ENCODE results near the gene CA12.

The CA12 gene

DNA sequence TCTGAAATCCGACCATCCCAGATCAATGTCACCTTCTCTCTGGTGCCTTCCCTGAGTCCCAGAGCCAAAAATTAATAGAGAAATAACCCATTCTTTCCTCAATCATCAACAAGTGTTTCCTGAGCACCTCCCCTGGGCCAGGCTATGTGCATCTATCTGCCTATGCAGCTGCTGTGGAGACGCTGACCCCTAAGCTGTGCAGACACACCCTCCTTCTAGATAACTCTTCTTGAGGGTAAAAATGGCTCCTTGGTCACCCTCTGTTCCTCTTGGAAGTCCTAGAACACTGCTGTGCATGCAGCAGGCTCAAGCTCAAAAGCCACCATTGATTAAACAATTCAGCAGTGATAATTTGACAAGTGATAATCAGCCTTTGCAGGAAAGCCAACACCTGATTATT is 18.4 kb downstream of the CA12 start:
- no peak for TF ChIP-seq GATA3 (IDR thresholded peaks at IDR 0.05; ENCODE audit: low read depth, low read length)
- no peak for TF ChIP-seq GATA2 (IDR thresholded peaks at IDR 0.05; ENCODE audit: low read depth, low read length)

DNA sequence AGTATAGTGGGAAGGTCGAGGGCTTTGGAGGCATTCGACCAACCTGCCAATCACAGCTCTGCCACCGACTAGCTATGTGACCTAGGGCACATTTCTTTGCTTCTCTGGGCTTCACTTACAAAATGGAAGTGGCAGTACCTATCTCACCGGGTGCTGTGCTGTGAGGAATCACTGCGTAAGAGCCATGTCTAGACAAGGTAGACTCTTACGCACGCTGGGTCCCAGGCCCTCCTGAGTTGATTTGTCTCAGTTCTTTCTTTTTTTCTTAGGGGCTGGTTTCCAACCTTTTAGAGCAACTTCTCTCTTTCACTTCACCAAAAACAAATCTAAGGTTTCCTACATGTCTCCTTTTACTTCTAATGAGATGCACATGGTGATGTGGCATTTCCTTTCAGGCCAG is 18.8 kb downstream of the CA12 start:
- TF ChIP-seq GATA2 (IDR thresholded peaks at IDR 0.05; ENCODE audit: low read depth, low read length) (no peak), GATA3 (IDR thresholded peaks at IDR 0.05; ENCODE audit: low read depth, low read length) (no peak)

DNA sequence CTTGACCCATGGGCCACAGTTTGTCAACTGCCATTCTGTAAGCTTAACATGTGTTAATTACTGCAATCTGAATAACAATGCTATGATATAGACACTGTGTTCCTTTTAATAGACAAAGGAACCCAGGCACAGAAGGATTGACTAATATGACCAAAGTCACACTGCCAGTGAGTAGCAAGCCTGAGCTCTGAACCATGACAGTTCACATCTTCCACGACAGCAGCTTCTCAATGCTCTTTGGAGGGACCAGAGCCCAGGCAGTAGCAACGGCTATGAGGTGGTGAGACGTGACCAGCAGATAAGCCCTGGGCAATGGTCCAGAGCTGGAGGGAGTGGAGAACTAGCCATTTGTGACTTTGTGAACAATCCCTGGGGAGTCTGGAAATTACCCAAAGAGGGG is 19.4 kb downstream of the CA12 start:
- no peak for TF ChIP-seq GATA2 (IDR thresholded peaks at IDR 0.05; ENCODE audit: low read depth, low read length)
- TF ChIP-seq GATA3 (IDR thresholded peaks at IDR 0.05; ENCODE audit: low read depth, low read length), result no peak

GRCh38 chr15:63360170-63360569 is 21.5 kb downstream of the CA12 start:
- no peak for TF ChIP-seq GATA2 (IDR thresholded peaks at IDR 0.05; ENCODE audit: low read depth, low read length)
- no peak for TF ChIP-seq GATA3 (IDR thresholded peaks at IDR 0.05; ENCODE audit: low read depth, low read length)

- TF ChIP-seq GATA2 (IDR thresholded peaks at IDR 0.05; ENCODE audit: low read depth, low read length) (no peak), GATA3 (IDR thresholded peaks at IDR 0.05; ENCODE audit: low read depth, low read length) (no peak)
Observed at GRCh38 chr15:63358241-63359029, 23.2 kb downstream of the CA12 start.

DNA sequence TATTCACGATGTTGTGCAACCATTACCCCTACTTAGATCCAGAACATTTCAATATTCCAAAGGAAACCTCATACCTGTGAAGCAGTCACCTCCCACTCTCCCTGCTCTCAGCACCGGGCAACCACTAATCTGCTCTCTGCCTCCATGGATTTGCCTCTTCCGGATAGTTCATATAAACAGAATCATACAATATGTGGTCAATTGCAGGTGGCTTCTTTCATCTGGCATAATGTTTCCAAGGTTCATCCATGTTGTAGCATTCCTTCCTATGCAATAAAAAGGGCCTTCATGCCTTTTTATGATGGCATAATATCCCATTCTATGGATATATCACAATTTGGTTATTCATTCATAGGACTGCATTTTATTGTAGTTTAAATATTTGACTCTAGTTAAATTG is 23.9 kb downstream of the CA12 start:
- TF ChIP-seq GATA3 (IDR thresholded peaks at IDR 0.05; ENCODE audit: low read depth, low read length), result no peak
- TF ChIP-seq GATA2 (IDR thresholded peaks at IDR 0.05; ENCODE audit: low read depth, low read length), result no peak

- TF ChIP-seq GATA2 (IDR thresholded peaks at IDR 0.05; ENCODE audit: low read depth, low read length) (no peak), GATA3 (IDR thresholded peaks at IDR 0.05; ENCODE audit: low read depth, low read length) (no peak)
Observed at GRCh38 chr15:63357061-63357460, 24.6 kb downstream of the CA12 start.

- no peak for TF ChIP-seq GATA3 (IDR thresholded peaks at IDR 0.05; ENCODE audit: low read depth, low read length)
- TF ChIP-seq GATA2 (IDR thresholded peaks at IDR 0.05; ENCODE audit: low read depth, low read length), result no peak
Observed at GRCh38 chr15:63354821-63355650, 26.6 kb downstream of the CA12 start.

DNA sequence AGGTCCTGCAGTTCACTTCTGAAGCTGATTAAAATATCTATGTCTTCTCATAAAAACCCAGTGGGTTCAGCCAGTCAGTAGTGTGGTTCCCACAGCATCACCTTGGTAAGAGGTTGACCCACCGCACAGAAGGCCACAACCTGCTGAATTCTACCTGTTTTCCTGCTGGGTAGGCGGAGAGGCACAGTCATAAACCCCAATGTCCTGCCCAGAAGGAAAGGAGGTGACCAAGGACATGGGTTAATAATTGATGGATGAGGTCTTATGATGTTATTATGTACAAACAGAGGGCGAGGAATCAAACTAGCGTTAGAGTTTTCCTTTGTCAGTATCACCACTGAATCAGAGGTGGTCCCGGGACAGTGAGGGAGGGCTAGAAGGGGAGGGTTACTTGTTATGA is 27.8 kb downstream of the CA12 start:
- no peak for TF ChIP-seq GATA3 (IDR thresholded peaks at IDR 0.05; ENCODE audit: low read depth, low read length)
- TF ChIP-seq GATA2 (IDR thresholded peaks at IDR 0.05; ENCODE audit: low read depth, low read length), result no peak

GRCh38 chr15:63353261-63353660 is 28.4 kb downstream of the CA12 start:
- no peak for TF ChIP-seq GATA2 (IDR thresholded peaks at IDR 0.05; ENCODE audit: low read depth, low read length)
- no peak for TF ChIP-seq GATA3 (IDR thresholded peaks at IDR 0.05; ENCODE audit: low read depth, low read length)

- no peak for TF ChIP-seq GATA3 (IDR thresholded peaks at IDR 0.05; ENCODE audit: low read depth, low read length)
- TF ChIP-seq GATA2 (IDR thresholded peaks at IDR 0.05; ENCODE audit: low read depth, low read length), result no peak
Observed at GRCh38 chr15:63352808-63353207, 28.8 kb downstream of the CA12 start.

GRCh38 chr15:63351170-63351569 is 30.5 kb downstream of the CA12 start:
- TF ChIP-seq GATA3 (IDR thresholded peaks at IDR 0.05; ENCODE audit: low read depth, low read length), result no peak
- no peak for TF ChIP-seq GATA2 (IDR thresholded peaks at IDR 0.05; ENCODE audit: low read depth, low read length)

DNA sequence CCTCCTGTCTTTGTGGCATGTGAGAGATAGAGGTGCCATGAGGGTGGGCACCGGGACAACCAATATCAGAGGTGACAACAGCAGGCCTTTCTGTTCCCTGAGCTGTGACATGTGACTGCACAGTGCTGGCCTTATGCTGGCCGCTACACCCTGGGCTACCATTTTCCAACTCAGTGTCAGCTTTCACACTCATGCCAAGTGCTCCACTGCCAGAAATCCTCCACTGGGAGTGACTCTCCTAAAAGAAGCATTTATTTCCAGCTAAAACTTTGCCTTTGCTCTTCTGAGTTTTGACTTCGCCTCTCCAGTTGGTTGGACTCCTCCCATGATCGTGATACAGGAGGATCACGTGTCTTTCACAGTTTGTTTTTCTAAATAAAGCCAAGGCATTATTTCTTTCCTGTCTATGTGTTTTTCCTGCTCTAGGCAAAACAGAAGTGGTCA is 31.4 kb downstream of the CA12 start:
- no peak for TF ChIP-seq GATA2 (IDR thresholded peaks at IDR 0.05; ENCODE audit: low read depth, low read length)
- TF ChIP-seq GATA3 (IDR thresholded peaks at IDR 0.05; ENCODE audit: low read depth, low read length), result no peak

DNA sequence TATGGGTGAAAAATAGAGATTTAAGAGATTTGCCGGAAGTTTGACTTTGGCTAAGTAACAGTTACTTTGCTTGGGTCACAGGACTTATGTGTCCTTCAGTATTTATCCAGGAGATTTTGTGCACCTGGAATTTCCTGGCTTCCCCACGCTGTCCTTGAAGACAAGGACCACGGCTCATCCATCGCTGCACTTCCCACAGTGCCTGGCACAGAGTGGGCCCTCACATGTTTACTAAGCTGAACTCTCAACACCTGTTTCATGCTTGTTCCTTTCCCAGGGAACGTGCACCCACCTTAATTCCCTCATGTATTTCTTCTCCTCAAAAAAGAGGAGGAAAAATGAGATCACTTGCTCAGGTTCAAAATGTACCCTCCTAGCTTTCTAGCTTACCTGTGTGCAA is 32.0 kb downstream of the CA12 start:
- TF ChIP-seq GATA3 (IDR thresholded peaks at IDR 0.05; ENCODE audit: low read depth, low read length) (no peak), GATA2 (IDR thresholded peaks at IDR 0.05; ENCODE audit: low read depth, low read length) (no peak)

GRCh38 chr15:63349156-63349555 is 32.5 kb downstream of the CA12 start:
- TF ChIP-seq GATA2 (IDR thresholded peaks at IDR 0.05; ENCODE audit: low read depth, low read length), result no peak
- no peak for TF ChIP-seq GATA3 (IDR thresholded peaks at IDR 0.05; ENCODE audit: low read depth, low read length)

Data from SH-SY5Y (cell line).